ENCODE data around the gene PTPDC1. TPM values are rescaled to one million over a fixed set of nuclear protein-coding genes. Genes with fewer than 3 reads are reported as not detected.
"Not testable (repeated sequence)": the region's sequence is repeated elsewhere in the genome, so short reads cannot be mapped to it uniquely, and the experiment has no call there.

PTPDC1 gene
- total RNA-seq, 2 donors from 2014 or later: 11.7 to 12.2 TPM

- Histone ChIP-seq H3K27ac (no peak overlapping the region), H3K4me3 (no peak overlapping the region), H3K36me3 (replicated peaks in 1 of 2; ENCODE audit: insufficient read depth in 1 of 2, low read depth in 2 of 2) (no peaks in the 10 kb centered on the region), H3K9me3 (no peaks in the 10 kb centered on the region), H3K4me1 (no peaks in the 10 kb centered on the region), H3K27me3 (no peaks in the 10 kb centered on the region)
- DNase-seq (no peak), ATAC-seq (no peak)
- no peak for TF ChIP-seq CTCF (IDR thresholded peaks at IDR 0.05)
- TF ChIP-seq POLR2A (IDR thresholded peaks at IDR 0.05): no peak
- WGBS, 2 donors: 49 to 67% methylated on average over 2 of the region's 2 CpGs
- intact Hi-C loops (cut with DNase I): no loop called here
These were observed 27.2 kb downstream of the PTPDC1 start for GRCh38 chr9:94111446-94111845.

- Histone ChIP-seq H3K27me3 (no peaks in the 10 kb centered on the region), H3K4me1 (no peaks in the 10 kb centered on the region), H3K36me3 (replicated peaks in 1 of 2; ENCODE audit: insufficient read depth in 1 of 2, low read depth in 2 of 2) (no peaks in the 10 kb centered on the region), H3K27ac (no peak overlapping the region), H3K9me3 (no peaks in the 10 kb centered on the region), H3K4me3 (no peak overlapping the region)
- intact Hi-C loops (cut with DNase I): no loop called here
- 83 to 90% methylated on average over 8 of the region's 8 CpGs for WGBS, 2 donors
- TF ChIP-seq POLR2A (IDR thresholded peaks at IDR 0.05) (no peak), CTCF (IDR thresholded peaks at IDR 0.05) (no peak)
- DNase-seq (no peak), ATAC-seq (no peak)
These were observed 28.6 kb downstream of the PTPDC1 start for GRCh38 chr9:94112716-94113465.

- H3K4me3 ChIP-seq; intact Hi-C loops (cut with DNase I); H3K27ac ChIP-seq; H3K4me1 ChIP-seq; H3K9me3 ChIP-seq; H3K27me3 ChIP-seq; ATAC-seq; DNase-seq; H3K36me3 ChIP-seq (replicated peaks in 1 of 2; ENCODE audit: insufficient read depth in 1 of 2, low read depth in 2 of 2): not testable (repeated sequence)
- WGBS, 2 donors: 82% methylated on average over 7 of the region's 7 CpGs
These were observed 35.8 kb downstream of the PTPDC1 start for GRCh38 chr9:94120088-94120487.

DNA sequence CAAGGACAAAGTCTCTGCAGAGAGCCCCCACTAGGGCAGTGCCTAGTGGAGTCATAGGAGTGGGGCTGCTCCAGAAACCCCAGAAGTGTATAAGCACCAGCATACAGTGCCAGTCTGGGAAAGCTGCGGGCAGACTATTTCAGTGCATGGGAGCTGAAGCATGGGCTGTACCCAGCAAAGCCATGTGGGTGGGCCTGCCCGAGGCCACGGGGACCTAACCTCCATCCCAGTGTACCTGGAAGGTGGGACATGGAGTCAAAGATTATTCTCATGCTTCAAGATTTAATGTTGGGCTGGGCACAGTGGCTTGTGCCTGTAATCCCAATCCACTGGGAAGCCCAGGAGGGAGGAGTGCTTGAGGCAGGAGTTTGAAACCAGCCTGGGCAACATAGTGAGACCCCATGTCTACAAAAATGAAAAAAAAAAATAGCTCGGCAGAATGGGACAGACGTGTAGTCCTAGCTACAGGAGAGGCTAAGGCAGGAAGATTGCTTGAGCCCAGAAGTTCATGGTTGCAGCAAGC, 36.7 kb downstream of the PTPDC1 start:
- intact Hi-C loops (cut with DNase I): no loop called here
- no peak for ATAC-seq
- DNase-seq: no peak
- Histone ChIP-seq H3K9me3 (no peaks in the 10 kb centered on the region), H3K4me3 (no peak overlapping the region), H3K36me3 (replicated peaks in 1 of 2; ENCODE audit: insufficient read depth in 1 of 2, low read depth in 2 of 2) (no peaks in the 10 kb centered on the region), H3K4me1 (no peaks in the 10 kb centered on the region), H3K27me3 (no peaks in the 10 kb centered on the region), H3K27ac (no peak overlapping the region)
- 96 to 98% methylated on average over 4 to 5 of the region's 5 CpGs for WGBS, 2 donors
- no peak for TF ChIP-seq POLR2A (IDR thresholded peaks at IDR 0.05)
- TF ChIP-seq CTCF (IDR thresholded peaks at IDR 0.05): no peak

DNA sequence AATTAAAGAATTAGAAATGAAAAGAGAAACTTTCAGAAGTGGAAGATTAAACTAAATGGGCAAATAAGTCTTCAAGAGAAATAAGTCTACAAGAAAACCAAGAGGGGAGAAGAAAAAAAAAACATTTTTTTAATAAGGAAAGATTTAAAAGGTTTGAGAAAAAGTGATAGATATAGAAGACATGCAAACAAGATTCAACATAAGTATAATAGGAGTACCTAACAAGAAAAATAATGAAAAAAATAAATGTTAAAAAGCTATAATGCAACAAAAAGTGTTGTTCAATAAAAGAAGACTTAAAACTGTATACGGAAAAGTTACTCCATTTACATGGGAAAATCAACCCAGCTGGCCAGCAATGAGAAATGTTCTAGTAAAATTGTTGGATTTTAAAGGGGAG, 42.6 kb downstream of the PTPDC1 start:
- ATAC-seq (no peak), DNase-seq (no peak)
- Histone ChIP-seq H3K4me3 (no peak overlapping the region), H3K4me1 (no peaks in the 10 kb centered on the region), H3K27ac (no peak overlapping the region), H3K9me3 (no peaks in the 10 kb centered on the region), H3K36me3 (replicated peaks in 1 of 2; ENCODE audit: insufficient read depth in 1 of 2, low read depth in 2 of 2) (no peaks in the 10 kb centered on the region), H3K27me3 (no peaks in the 10 kb centered on the region)
- intact Hi-C loops (cut with DNase I): no loop called here
- 90 to 93% methylated on average over 1 of the region's 1 CpG for WGBS, 2 donors
- TF ChIP-seq CTCF (IDR thresholded peaks at IDR 0.05) (no peak), POLR2A (IDR thresholded peaks at IDR 0.05) (no peak)
